Measurements from ENCODE around the gene LRRC75B. TPM values are rescaled to one million over a fixed set of nuclear protein-coding genes. Genes with fewer than 3 reads are reported as not detected.

The LRRC75B gene
- total and polyA plus RNA-seq, 2 of the 13 experiments (the other 11 are each of a cell fraction or from before 2014, with no cell fraction given), result 11.8 to 34.8 TPM

DNA sequence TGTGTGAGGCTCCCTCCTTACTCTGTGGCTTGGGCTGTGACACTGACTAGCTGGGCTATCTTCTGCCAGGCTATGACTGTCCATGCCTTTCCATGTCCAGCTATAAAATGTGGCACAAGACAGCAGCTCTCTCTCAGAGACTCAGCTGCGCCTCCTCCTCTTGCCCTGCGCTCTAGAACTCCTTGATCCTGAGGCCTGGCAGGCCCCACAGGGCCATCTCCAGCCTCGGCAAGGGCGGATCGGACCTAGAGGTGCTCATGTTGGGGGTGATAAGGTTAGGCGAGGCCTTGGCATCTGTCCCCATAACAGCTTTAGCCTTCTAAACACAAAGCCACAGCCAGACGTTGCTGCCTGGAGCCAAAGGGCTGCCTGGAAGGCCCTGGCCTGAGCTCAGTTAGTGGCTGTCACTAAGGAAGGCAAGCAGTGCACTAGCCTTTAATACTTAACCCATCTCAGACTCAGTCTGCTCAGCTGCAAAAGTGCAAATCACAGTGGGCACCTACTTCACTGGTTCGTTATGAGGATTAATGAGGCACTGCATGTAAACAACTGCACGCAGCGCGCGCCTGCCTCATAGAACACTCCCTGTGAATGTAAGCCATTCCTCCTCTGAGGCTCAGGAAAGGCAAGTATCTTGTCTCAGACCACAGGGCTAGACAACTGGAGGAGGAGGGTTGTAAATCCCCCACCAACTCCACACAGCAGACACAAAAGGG, 39.1 kb downstream of the LRRC75B start (continued):
- TF ChIP-seq ATRX (CRISPR knock-in tag; IDR thresholded peaks at IDR 0.05; ENCODE audit: borderline replicate concordance) (no peak), ARNTL (CRISPR knock-in tag; IDR thresholded peaks at IDR 0.05) (0 out of 2 replicates have a peak, but pooled peaks have one; percentile 15), BORCS8-MEF2B (CRISPR knock-in tag; IDR thresholded peaks at IDR 0.05) (0 out of 2 replicates have a peak, but pooled peaks have one; percentile 31), GTF3A (CRISPR knock-in tag; conservative IDR thresholded peaks at IDR 0.05) (no peak), PRDM10 (CRISPR knock-in tag; IDR thresholded peaks at IDR 0.05; ENCODE audit: low read depth) (peak; percentile 23; the same call in 1 of the 2 replicates), PAF1 (CRISPR knock-in tag; IDR thresholded peaks at IDR 0.05) (0 out of 2 replicates have a peak, but pooled peaks have one; percentile 11), MTF2 (CRISPR knock-in tag; IDR thresholded peaks at IDR 0.05; ENCODE audit: borderline replicate concordance) (no peak), KMT2A (CRISPR knock-in tag; IDR thresholded peaks at IDR 0.05) (peak; percentile 34; the same call in 1 of the 2 replicates), NRL (CRISPR knock-in tag; IDR thresholded peaks at IDR 0.05; ENCODE audit: borderline replicate concordance) (no peak), HNF4G (IDR thresholded peaks at IDR 0.05; ENCODE audit: borderline replicate concordance, low read depth, low read length) (no peak), HNF4G (CRISPR knock-in tag; IDR thresholded peaks at IDR 0.05; ENCODE audit: borderline replicate concordance, low read depth) (no peak), TFDP1 (CRISPR knock-in tag; IDR thresholded peaks at IDR 0.05; ENCODE audit: borderline replicate concordance) (no peak), ZNF333 (CRISPR knock-in tag; IDR thresholded peaks at IDR 0.05; ENCODE audit: borderline replicate concordance) (no peak), SETDB1 (CRISPR knock-in tag; IDR thresholded peaks at IDR 0.05; ENCODE audit: borderline replicate concordance) (no peak), ZBTB38 (CRISPR knock-in tag; IDR thresholded peaks at IDR 0.05) (no peak), SSRP1 (CRISPR knock-in tag; IDR thresholded peaks at IDR 0.05) (0 out of 2 replicates have a peak, but pooled peaks have one; percentile 12)
- TF ChIP-seq, protein P1, sequence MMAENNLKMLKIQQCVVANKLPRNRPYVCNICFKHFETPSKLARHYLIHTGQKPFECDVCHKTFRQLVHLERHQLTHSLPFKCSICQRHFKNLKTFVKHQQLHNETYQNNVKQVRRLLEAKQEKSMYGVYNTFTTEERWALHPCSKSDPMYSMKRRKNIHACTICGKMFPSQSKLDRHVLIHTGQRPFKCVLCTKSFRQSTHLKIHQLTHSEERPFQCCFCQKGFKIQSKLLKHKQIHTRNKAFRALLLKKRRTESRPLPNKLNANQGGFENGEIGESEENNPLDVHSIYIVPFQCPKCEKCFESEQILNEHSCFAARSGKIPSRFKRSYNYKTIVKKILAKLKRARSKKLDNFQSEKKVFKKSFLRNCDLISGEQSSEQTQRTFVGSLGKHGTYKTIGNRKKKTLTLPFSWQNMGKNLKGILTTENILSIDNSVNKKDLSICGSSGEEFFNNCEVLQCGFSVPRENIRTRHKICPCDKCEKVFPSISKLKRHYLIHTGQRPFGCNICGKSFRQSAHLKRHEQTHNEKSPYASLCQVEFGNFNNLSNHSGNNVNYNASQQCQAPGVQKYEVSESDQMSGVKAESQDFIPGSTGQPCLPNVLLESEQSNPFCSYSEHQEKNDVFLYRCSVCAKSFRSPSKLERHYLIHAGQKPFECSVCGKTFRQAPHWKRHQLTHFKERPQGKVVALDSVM (CRISPR knock-in tag; IDR thresholded peaks at IDR 0.05), result 0 out of 2 replicates have a peak, but pooled peaks have one; percentile 31
- TF ChIP-seq, protein P2, sequence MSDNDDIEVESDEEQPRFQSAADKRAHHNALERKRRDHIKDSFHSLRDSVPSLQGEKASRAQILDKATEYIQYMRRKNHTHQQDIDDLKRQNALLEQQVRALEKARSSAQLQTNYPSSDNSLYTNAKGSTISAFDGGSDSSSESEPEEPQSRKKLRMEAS (IDR thresholded peaks at IDR 0.05), result peak; percentile 18; the same call in 1 of the 2 replicates

All from HepG2 (cell line).